ENCODE measurements around the gene NOL3.
"Not testable (repeated sequence)": the region's sequence is repeated elsewhere in the genome, so short reads cannot be mapped to it uniquely, and the experiment has no call there.

The NOL3 gene

DNA sequence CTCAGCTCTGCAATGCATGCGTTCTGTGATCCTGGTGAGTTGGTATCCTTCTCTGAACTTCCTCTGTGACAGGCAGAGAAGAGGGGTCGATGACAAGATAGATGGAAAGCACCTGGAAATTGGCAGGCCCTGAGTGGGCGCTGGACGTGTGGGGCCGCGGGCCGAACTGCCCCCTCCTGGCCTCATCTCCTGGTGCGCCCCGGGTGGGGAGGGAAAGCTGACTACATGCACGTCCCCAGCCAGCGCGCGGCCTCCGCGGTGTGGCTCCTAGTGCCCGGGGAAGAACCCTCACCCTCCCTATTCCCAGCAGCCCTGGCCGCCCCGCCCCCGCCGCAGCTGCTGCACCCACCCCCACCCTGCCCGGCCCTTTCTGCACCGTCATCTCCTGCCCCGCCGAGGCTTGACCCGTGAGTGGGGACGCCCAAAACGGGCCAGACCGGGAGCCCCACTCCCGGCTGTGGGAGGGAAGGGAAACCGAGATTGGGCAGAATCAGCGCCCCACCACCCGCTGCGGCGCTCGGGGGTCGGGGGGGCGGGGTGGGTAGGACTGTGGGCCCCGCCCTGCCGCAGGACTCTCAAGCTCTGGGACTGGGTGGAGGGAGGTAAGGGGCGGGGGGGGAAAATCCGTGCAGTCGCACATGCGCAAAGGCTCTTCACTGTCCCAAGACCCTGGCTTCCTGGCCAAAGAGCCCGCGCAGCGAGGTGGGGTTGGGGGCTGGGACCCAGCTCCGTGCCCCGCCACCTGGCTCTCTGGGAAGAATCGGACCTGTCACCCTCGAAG is at the start of gene NOL3:
NOL3 (plus strand) TSS at position 371 of the 781 bp plus-strand sequence.
- TF ChIP-seq EZH2phosphoT487 (IDR thresholded peaks at IDR 0.05; ENCODE audit: low read length) (no peak), EZH2 (optimal IDR thresholded peaks at IDR 0.05; ENCODE audit: low read depth, low read length) (no peak)
- TF ChIP-seq, protein P1, sequence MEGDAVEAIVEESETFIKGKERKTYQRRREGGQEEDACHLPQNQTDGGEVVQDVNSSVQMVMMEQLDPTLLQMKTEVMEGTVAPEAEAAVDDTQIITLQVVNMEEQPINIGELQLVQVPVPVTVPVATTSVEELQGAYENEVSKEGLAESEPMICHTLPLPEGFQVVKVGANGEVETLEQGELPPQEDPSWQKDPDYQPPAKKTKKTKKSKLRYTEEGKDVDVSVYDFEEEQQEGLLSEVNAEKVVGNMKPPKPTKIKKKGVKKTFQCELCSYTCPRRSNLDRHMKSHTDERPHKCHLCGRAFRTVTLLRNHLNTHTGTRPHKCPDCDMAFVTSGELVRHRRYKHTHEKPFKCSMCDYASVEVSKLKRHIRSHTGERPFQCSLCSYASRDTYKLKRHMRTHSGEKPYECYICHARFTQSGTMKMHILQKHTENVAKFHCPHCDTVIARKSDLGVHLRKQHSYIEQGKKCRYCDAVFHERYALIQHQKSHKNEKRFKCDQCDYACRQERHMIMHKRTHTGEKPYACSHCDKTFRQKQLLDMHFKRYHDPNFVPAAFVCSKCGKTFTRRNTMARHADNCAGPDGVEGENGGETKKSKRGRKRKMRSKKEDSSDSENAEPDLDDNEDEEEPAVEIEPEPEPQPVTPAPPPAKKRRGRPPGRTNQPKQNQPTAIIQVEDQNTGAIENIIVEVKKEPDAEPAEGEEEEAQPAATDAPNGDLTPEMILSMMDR (IDR thresholded peaks at IDR 0.05; ENCODE audit: low read length) = no peak
- Histone ChIP-seq H3F3A (ENCODE audit: insufficient read depth, low read length) (peaks cover 34% of the 10 kb centered on the region), H3K27me3 (replicated peaks; ENCODE audit: insufficient read depth, low read length) (no peaks in the 10 kb centered on the region)

DNA sequence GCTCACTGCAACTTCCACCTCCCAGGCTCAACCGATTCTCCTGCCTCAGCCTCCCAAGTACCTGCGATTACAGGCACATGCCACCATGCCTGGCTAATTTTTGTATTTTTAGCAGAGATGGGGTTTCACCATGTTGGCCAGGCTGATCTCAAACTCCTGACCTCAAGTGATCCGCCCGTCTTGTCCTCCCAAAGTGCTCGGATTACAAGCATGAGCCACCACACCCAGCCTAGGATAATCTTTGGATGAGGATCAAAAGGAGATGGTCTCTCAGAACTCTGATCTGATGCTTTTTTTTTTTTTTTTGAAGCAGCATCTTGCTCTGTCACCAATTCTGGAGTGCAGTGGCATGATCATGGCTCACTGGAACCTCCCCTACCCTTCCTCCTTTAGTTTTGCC is 47.5 kb upstream of the NOL3 start:
- H3K9me3 ChIP-seq (replicated peaks; ENCODE audit: insufficient read depth, low read length); H3K27ac ChIP-seq (ENCODE audit: low read length); H3F3A ChIP-seq (ENCODE audit: insufficient read depth, low read length); H3K4me2 ChIP-seq (ENCODE audit: low read depth, low read length); H4K20me1 ChIP-seq (ENCODE audit: insufficient read depth, low read length); H3K36me3 ChIP-seq (replicated peaks; ENCODE audit: insufficient read depth, low read length); H3K9me2 ChIP-seq (replicated peaks; ENCODE audit: insufficient read depth, low read length); H3K4me3 ChIP-seq (ENCODE audit: low read length); H3K9ac ChIP-seq (ENCODE audit: low read length); H2AFZ ChIP-seq (ENCODE audit: low read length); H3K4me1 ChIP-seq (ENCODE audit: low read length); H3K27me3 ChIP-seq (replicated peaks; ENCODE audit: insufficient read depth, low read length); DNase-seq: not testable (repeated sequence)
- peaks cover 14% of the 10 kb centered on the region for H3K79me2 ChIP-seq (ENCODE audit: low read length)

More for the DNA sequence above, at the start of gene NOL3:
- peak; percentile 81 for DNase-seq
- H3K4me1 ChIP-seq (ENCODE audit: low read length) = peaks cover 37% of the 10 kb centered on the region
- H3K27ac ChIP-seq (ENCODE audit: low read length) = peak within 1 kb of the TSS; percentile 77
- peaks cover 9% of the 10 kb centered on the region for H3K79me2 ChIP-seq (ENCODE audit: low read length)
- H3K9me2 ChIP-seq (replicated peaks; ENCODE audit: insufficient read depth, low read length) = no peaks in the 10 kb centered on the region
- peak within 1 kb of the TSS; percentile 91 for H2AFZ ChIP-seq (ENCODE audit: low read length)
- H3K36me3 ChIP-seq (replicated peaks; ENCODE audit: insufficient read depth, low read length) = no peaks in the 10 kb centered on the region
- H3K4me2 ChIP-seq (ENCODE audit: low read depth, low read length) = peak within 1 kb of the TSS; percentile 97
- peak within 1 kb of the TSS; percentile 70 for H3K4me3 ChIP-seq (ENCODE audit: low read length)
- H4K20me1 ChIP-seq (ENCODE audit: insufficient read depth, low read length) = no peaks in the 10 kb centered on the region
- H3K9ac ChIP-seq (ENCODE audit: low read length) = peak within 1 kb of the TSS; percentile 76
- H3K9me3 ChIP-seq (replicated peaks; ENCODE audit: insufficient read depth, low read length) = no peaks in the 10 kb centered on the region

DNA sequence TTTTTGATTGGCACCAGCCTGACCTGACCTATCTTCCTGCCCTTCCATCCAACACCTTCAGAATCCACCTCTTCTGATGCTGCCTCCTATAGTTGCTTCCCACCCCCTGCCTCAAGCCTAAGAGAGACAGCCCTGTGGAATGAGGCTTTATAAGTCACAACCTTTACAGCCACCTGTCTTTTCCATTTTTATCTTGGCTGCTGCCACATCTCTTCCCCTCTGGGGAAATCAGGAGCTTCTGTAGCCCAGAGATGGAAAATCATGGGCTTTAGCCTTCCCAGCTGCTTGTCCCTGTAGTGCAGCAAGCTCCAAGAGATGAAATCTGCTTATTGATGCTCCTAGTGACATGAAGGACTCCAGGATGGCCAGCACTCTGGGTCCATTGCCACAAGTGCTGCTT is 41.9 kb upstream of the NOL3 start:
- Histone ChIP-seq H3K4me2 (ENCODE audit: low read depth, low read length) (no peak overlapping the region), H2AFZ (ENCODE audit: low read length) (no peak overlapping the region), H3K4me1 (ENCODE audit: low read length) (no peaks in the 10 kb centered on the region), H3K27me3 (replicated peaks; ENCODE audit: insufficient read depth, low read length) (no peaks in the 10 kb centered on the region), H3F3A (ENCODE audit: insufficient read depth, low read length) (no peaks in the 10 kb centered on the region), H3K9ac (ENCODE audit: low read length) (no peak overlapping the region), H3K4me3 (ENCODE audit: low read length) (no peak overlapping the region), H3K9me3 (replicated peaks; ENCODE audit: insufficient read depth, low read length) (no peaks in the 10 kb centered on the region), H3K27ac (ENCODE audit: low read length) (no peak overlapping the region), H3K9me2 (replicated peaks; ENCODE audit: insufficient read depth, low read length) (no peaks in the 10 kb centered on the region), H4K20me1 (ENCODE audit: insufficient read depth, low read length) (no peaks in the 10 kb centered on the region), H3K36me3 (replicated peaks; ENCODE audit: insufficient read depth, low read length) (no peaks in the 10 kb centered on the region), H3K79me2 (ENCODE audit: low read length) (no peaks in the 10 kb centered on the region)
- DNase-seq = no peak
- TF ChIP-seq, protein P1 (IDR thresholded peaks at IDR 0.05; ENCODE audit: low read length) = no peak
- TF ChIP-seq EZH2phosphoT487 (IDR thresholded peaks at IDR 0.05; ENCODE audit: low read length) (no peak), EZH2 (optimal IDR thresholded peaks at IDR 0.05; ENCODE audit: low read depth, low read length) (no peak)

DNA sequence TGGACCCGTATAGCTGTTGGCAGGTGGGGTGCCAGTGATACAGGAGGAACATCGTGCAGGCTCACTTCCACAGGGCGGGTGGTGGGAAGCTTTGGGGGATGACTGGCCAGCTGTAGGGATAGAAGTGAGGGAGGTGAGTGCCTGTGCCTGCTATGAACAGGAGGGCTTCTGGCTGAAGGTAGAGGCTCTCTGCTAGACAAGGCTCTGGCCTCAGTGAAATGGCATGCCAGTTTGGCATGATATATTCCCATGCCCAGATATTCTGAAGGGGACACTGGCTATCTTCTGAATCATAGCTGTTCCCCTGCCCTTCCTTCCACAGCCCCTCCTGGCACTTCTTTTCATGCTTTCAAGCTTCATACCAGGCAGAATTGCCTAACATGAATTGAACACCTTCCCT is 41.5 kb upstream of the NOL3 start:
- Histone ChIP-seq H3K4me2 (ENCODE audit: low read depth, low read length) (no peak overlapping the region), H2AFZ (ENCODE audit: low read length) (no peak overlapping the region), H3K27me3 (replicated peaks; ENCODE audit: insufficient read depth, low read length) (no peaks in the 10 kb centered on the region), H3F3A (ENCODE audit: insufficient read depth, low read length) (no peaks in the 10 kb centered on the region), H4K20me1 (ENCODE audit: insufficient read depth, low read length) (no peaks in the 10 kb centered on the region), H3K79me2 (ENCODE audit: low read length) (no peaks in the 10 kb centered on the region), H3K36me3 (replicated peaks; ENCODE audit: insufficient read depth, low read length) (no peaks in the 10 kb centered on the region), H3K4me1 (ENCODE audit: low read length) (no peaks in the 10 kb centered on the region), H3K4me3 (ENCODE audit: low read length) (no peak overlapping the region), H3K9ac (ENCODE audit: low read length) (no peak overlapping the region), H3K27ac (ENCODE audit: low read length) (no peak overlapping the region), H3K9me2 (replicated peaks; ENCODE audit: insufficient read depth, low read length) (no peaks in the 10 kb centered on the region), H3K9me3 (replicated peaks; ENCODE audit: insufficient read depth, low read length) (no peaks in the 10 kb centered on the region)
- TF ChIP-seq EZH2phosphoT487 (IDR thresholded peaks at IDR 0.05; ENCODE audit: low read length) = no peak
- TF ChIP-seq, protein P1 (IDR thresholded peaks at IDR 0.05; ENCODE audit: low read length) = no peak
- no peak for TF ChIP-seq EZH2 (optimal IDR thresholded peaks at IDR 0.05; ENCODE audit: low read depth, low read length)
- no peak for DNase-seq
